HepG2 (cell line): ENCODE results near the gene CDH19. TPM values are rescaled to one million over a fixed set of nuclear protein-coding genes. Genes with fewer than 3 reads are reported as not detected.

Experiments used
- ATAC-seq: fragments of 200-7000 bp; cut with Tn5 transposase; 3 replicates; pipeline ENCODE4 v1.9.1; 2020; ENCODE audit warnings: mild to moderate bottlenecking, moderate library complexity
- BruUV-seq: library from RNA; stranded (reverse); fragments of 400-500 nt; replicated peaks from 2 replicates; lab custom pipeline; 2021; lab: Mats Ljungman, UMichigan
- CTCF ChIA-PET: fragments of 300-600 bp; formaldehyde crosslinking; extraction: SDS; loops from one replicate; lab custom pipeline; 2021; ENCODE audit warnings: low total read pairs, inconsistent platforms, low intra/inter-chr PET ratio; lab: Yijun Ruan, JAX
- POLR2A ChIA-PET: fragments of 350-600 bp; sonication (Branson Sonifier 250); formaldehyde crosslinking; loops from one replicate; lab custom pipeline; 2020; ENCODE audit warnings: antibody characterized with exemption, inconsistent platforms; lab: Yijun Ruan, JAX
- DNase-seq: peaks from one replicate; pipeline ENCODE4 v3.0.0-alpha.2; 2015; ENCODE audit warnings: low spot score
- FAIRE-seq: peaks from 3 replicates; lab custom pipeline; 2011; peaks lifted over from hg19 to GRCh38; lab: Jason Lieb, UNC
- H2AFZ ChIP-seq: one replicate; pipeline ENCODE4 v1.6.1; 2011; ENCODE audit warnings: low read length, inconsistent platforms
- H3K27ac ChIP-seq: fragments of 300-600 bp; 3 replicates; pipeline ENCODE4 v1.8.0; 2011; ENCODE audit warnings: mixed run types, mild to moderate bottlenecking, mixed read lengths, low read length, inconsistent platforms; ENCODE audit not compliant: insufficient read depth; ENCODE audit errors: extremely low read length
- H3K27me3 ChIP-seq, 2 experiments: fragments of 200-600 bp in 1 of 2; 2 replicates in 1 of 2; 3 replicates in 1 of 2; pipeline versions ENCODE4 v1.6.0 to v1.8.0; 2011; ENCODE audit warnings: low read length in 2 of 2, mild to moderate bottlenecking in 2 of 2, moderate library complexity in 2 of 2, inconsistent platforms in 1 of 2; ENCODE audit not compliant: insufficient read depth in 2 of 2, control insufficient read depth in 1 of 2
- H3K36me3 ChIP-seq, 2 experiments: fragments of 200-600 bp in 1 of 2; replicated peaks in 1 of 2; 2 replicates in 1 of 2; 3 replicates in 1 of 2; pipeline versions ENCODE4 v1.5.1 to v1.8.0; 2011; ENCODE audit warnings: low read length in 2 of 2, inconsistent platforms in 1 of 2; ENCODE audit not compliant: insufficient read depth in 2 of 2, control insufficient read depth in 1 of 2
- H3K4me1 ChIP-seq: 2 replicates; pipeline ENCODE4 v1.5.1; 2012; ENCODE audit warnings: low read length, inconsistent platforms; ENCODE audit not compliant: insufficient read depth
- H3K4me2 ChIP-seq: 2 replicates; pipeline ENCODE4 v1.6.0; 2011; ENCODE audit warnings: low read depth, low read length, inconsistent platforms
- H3K4me3 ChIP-seq, 3 experiments: fragments of 200-600 bp in 1 of 3; sonication (generic), shearing (Covaris generic) in 1 of 3; replicated peaks in 1 of 3; 2 replicates each; pipeline ENCODE4 v1.5.1; 2011 to 2016; ENCODE audit warnings: low read length in 3 of 3, inconsistent platforms in 2 of 3, low read depth in 2 of 3, mild to moderate bottlenecking in 2 of 3, control low read depth in 1 of 3, mixed read lengths in 1 of 3; ENCODE audit not compliant: insufficient read depth in 1 of 3
- H3K79me2 ChIP-seq: one replicate; pipeline ENCODE4 v1.6.1; 2011; ENCODE audit warnings: low read length, inconsistent platforms; ENCODE audit not compliant: insufficient read depth
- H3K9ac ChIP-seq: 2 replicates; pipeline ENCODE4 v1.6.0; 2011; ENCODE audit warnings: mild to moderate bottlenecking, low read depth, low read length, inconsistent platforms; ENCODE audit not compliant: insufficient read depth
- H3K9me3 ChIP-seq: 2 replicates; pipeline ENCODE4 v1.5.1; 2012; ENCODE audit warnings: mild to moderate bottlenecking, low read length
- H4K20me1 ChIP-seq: 2 replicates; pipeline ENCODE4 v1.6.0; 2011; ENCODE audit warnings: inconsistent platforms, mild to moderate bottlenecking, low read length, moderate library complexity; ENCODE audit not compliant: insufficient read depth
- CHCHD3 ChIP-seq: sonication (generic); formaldehyde crosslinking; IDR thresholded peaks from 2 replicates; pipeline ENCODE4 v1.8.0; 2022; ENCODE audit warnings: mild to moderate bottlenecking, missing genetic modification reagents, moderate library complexity
- CREB3 ChIP-seq: sonication (generic); formaldehyde crosslinking; IDR thresholded peaks from 2 replicates; pipeline ENCODE4 v1.5.0; 2020; ENCODE audit warnings: missing genetic modification reagents
- HNRNPL ChIP-seq: fragments of 200-400 bp; formaldehyde crosslinking; IDR thresholded peaks from 2 replicates; pipeline ENCODE4 v1.6.1; 2017; ENCODE audit warnings: mild to moderate bottlenecking, low read depth, low read length
- TCF7 ChIP-seq: sonication (generic); IDR thresholded peaks from 2 replicates; pipeline ENCODE4 v1.6.1; 2016; ENCODE audit warnings: antibody characterized with exemption, low read depth
- TP53 ChIP-seq: sonication (generic); formaldehyde crosslinking; conservative IDR thresholded peaks from 2 replicates; pipeline ENCODE4 v1.4.0; 2020; ENCODE audit warnings: missing genetic modification reagents
- ZNF282 ChIP-seq: fragments of 450-650 bp; IDR thresholded peaks from 2 replicates; pipeline ENCODE4 v1.6.1; 2018; ENCODE audit not compliant: partially characterized antibody
- ZNF550 ChIP-seq: sonication (generic); formaldehyde crosslinking; IDR thresholded peaks from 2 replicates; pipeline ENCODE4 v1.4.0; 2020; ENCODE audit warnings: mild to moderate bottlenecking, missing genetic modification reagents, borderline replicate concordance
- ZNF607 ChIP-seq: sonication (generic); formaldehyde crosslinking; IDR thresholded peaks from 2 replicates; pipeline ENCODE4 v1.5.1; 2020; ENCODE audit warnings: missing genetic modification reagents, mild to moderate bottlenecking, borderline replicate concordance
- ZNF746 ChIP-seq: sonication (generic); formaldehyde crosslinking; IDR thresholded peaks from 2 replicates; pipeline ENCODE4 v1.8.0; 2022; ENCODE audit warnings: mild to moderate bottlenecking, missing genetic modification reagents
- in situ Hi-C: cut with HindIII; loops from 2 replicates; pipeline ENCODE4 v1.10.0; 2017; ENCODE audit warnings: low pct_unique_long_range_greater_than_20kb; ENCODE audit not compliant: extremely low pct_ligation_motif_present
- intact Hi-C: fragments of 100-400 bp; cut with micrococcal nuclease; formaldehyde crosslinking; loops from one replicate; pipeline ENCODE4 v1.10.0; 2022; ENCODE audit not compliant: unreplicated experiment
- polyA plus RNA-seq, 8 experiments: library from polyadenylated mRNA; depleted of rRNA in 3 of 8; stranded (reverse) in 7 of 8; unstranded in 1 of 8; fragments of >200 nt; fragmentation: Illumina TruSeq in 4 of 8; extraction: Trizol in 4 of 8; gene quantifications; 2 replicates each; pipeline versions ENCODE4 v1.2.1 to v1.2.3, GENCODE V29; 2011 to 2016; ENCODE audit warnings: low read depth in 4 of 8, missing spikeins in 1 of 8, mixed read lengths in 1 of 8; ENCODE audit not compliant: insufficient read depth in 1 of 8
- total RNA-seq, 5 experiments: library from RNA; depleted of rRNA; stranded (reverse); fragments of >200 nt; fragmentation: Illumina TruSeq; extraction: Trizol; gene quantifications; 2 replicates each; pipeline ENCODE4 v1.2.3, GENCODE V29; 2016; ENCODE audit warnings: low read depth in 1 of 5
- TF ChIP-seq, protein P1 (sequence below), 2 experiments: sonication (generic) in 1 of 2; formaldehyde crosslinking in 1 of 2; IDR thresholded peaks; 2 replicates each; pipeline versions ENCODE4 v1.6.1 to v1.9.0; 2014 to 2022; ENCODE audit warnings: antibody characterized with exemption in 1 of 2, borderline replicate concordance in 1 of 2, inconsistent platforms in 1 of 2, low read depth in 1 of 2, missing genetic modification reagents in 1 of 2
- TF ChIP-seq, protein P2 (sequence below): sonication (generic); formaldehyde crosslinking; IDR thresholded peaks from 2 replicates; pipeline ENCODE4 v1.4.0; 2020; ENCODE audit warnings: missing genetic modification reagents, mild to moderate bottlenecking, borderline replicate concordance
- TF ChIP-seq, protein P3 (sequence below): sonication (generic); formaldehyde crosslinking; IDR thresholded peaks from 2 replicates; pipeline ENCODE4 v1.8.1; 2023; ENCODE audit warnings: mild to moderate bottlenecking, missing genetic modification reagents

CDH19 gene
- total and polyA plus RNA-seq, 2 of the 13 experiments (the other 11 are each of a cell fraction or from before 2014, with no cell fraction given) = not detected

DNA sequence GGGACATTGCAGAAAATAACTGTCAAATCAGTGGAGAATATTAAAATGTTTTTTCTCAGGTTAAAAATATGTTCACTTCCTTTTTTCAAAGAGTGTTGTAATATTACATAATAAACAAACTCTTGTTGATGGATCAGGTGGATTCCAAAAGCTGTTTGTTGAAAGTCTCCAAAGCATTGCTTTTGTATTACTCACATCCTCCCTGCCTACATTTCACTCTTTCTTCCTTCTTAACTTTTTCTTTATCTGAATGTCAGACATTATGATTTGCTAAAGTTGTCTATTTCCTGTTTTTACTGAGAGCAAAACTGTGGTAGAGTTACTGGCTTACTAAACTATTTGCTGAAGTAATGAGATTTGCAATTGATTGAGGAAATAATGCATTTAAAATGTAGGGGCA is 92.1 kb downstream of the CDH19 start:
- Histone ChIP-seq H4K20me1 (no peaks in the 10 kb centered on the region; the same call in 1 of the 2 replicates), H3K4me3 (no peak overlapping the region), H3K4me2 (no peak overlapping the region), H3K27ac (no peak overlapping the region), H3K79me2 (no peaks in the 10 kb centered on the region), H3K9me3 (no peaks in the 10 kb centered on the region), H2AFZ (no peak overlapping the region), H3K4me1 (no peaks in the 10 kb centered on the region)
- CTCF ChIA-PET = no interaction called here
- DNase-seq = no peak
- POLR2A ChIA-PET = no interaction called here
- no peak for ATAC-seq
- no peak for FAIRE-seq
- intact Hi-C loops = no loop called here
- TF ChIP-seq, protein P1, sequence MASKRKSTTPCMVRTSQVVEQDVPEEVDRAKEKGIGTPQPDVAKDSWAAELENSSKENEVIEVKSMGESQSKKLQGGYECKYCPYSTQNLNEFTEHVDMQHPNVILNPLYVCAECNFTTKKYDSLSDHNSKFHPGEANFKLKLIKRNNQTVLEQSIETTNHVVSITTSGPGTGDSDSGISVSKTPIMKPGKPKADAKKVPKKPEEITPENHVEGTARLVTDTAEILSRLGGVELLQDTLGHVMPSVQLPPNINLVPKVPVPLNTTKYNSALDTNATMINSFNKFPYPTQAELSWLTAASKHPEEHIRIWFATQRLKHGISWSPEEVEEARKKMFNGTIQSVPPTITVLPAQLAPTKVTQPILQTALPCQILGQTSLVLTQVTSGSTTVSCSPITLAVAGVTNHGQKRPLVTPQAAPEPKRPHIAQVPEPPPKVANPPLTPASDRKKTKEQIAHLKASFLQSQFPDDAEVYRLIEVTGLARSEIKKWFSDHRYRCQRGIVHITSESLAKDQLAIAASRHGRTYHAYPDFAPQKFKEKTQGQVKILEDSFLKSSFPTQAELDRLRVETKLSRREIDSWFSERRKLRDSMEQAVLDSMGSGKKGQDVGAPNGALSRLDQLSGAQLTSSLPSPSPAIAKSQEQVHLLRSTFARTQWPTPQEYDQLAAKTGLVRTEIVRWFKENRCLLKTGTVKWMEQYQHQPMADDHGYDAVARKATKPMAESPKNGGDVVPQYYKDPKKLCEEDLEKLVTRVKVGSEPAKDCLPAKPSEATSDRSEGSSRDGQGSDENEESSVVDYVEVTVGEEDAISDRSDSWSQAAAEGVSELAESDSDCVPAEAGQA (IDR thresholded peaks at IDR 0.05; ENCODE audit: low read depth) = no peak
- TF ChIP-seq, protein P1 (CRISPR knock-in tag; IDR thresholded peaks at IDR 0.05; ENCODE audit: borderline replicate concordance) = no peak
- TF ChIP-seq CREB3 (no peak), HNRNPL (no peak), CHCHD3 (CRISPR knock-in tag) (no peak), TP53 (CRISPR knock-in tag) (no peak), ZNF550 (CRISPR knock-in tag) (no peak), TCF7 (no peak), ZNF746 (CRISPR knock-in tag) (no peak), ZNF607 (no peak), ZNF282 (no peak)
- TF ChIP-seq, protein P2, sequence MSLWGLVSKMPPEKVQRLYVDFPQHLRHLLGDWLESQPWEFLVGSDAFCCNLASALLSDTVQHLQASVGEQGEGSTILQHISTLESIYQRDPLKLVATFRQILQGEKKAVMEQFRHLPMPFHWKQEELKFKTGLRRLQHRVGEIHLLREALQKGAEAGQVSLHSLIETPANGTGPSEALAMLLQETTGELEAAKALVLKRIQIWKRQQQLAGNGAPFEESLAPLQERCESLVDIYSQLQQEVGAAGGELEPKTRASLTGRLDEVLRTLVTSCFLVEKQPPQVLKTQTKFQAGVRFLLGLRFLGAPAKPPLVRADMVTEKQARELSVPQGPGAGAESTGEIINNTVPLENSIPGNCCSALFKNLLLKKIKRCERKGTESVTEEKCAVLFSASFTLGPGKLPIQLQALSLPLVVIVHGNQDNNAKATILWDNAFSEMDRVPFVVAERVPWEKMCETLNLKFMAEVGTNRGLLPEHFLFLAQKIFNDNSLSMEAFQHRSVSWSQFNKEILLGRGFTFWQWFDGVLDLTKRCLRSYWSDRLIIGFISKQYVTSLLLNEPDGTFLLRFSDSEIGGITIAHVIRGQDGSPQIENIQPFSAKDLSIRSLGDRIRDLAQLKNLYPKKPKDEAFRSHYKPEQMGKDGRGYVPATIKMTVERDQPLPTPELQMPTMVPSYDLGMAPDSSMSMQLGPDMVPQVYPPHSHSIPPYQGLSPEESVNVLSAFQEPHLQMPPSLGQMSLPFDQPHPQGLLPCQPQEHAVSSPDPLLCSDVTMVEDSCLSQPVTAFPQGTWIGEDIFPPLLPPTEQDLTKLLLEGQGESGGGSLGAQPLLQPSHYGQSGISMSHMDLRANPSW (CRISPR knock-in tag) = no peak
- TF ChIP-seq, protein P3, sequence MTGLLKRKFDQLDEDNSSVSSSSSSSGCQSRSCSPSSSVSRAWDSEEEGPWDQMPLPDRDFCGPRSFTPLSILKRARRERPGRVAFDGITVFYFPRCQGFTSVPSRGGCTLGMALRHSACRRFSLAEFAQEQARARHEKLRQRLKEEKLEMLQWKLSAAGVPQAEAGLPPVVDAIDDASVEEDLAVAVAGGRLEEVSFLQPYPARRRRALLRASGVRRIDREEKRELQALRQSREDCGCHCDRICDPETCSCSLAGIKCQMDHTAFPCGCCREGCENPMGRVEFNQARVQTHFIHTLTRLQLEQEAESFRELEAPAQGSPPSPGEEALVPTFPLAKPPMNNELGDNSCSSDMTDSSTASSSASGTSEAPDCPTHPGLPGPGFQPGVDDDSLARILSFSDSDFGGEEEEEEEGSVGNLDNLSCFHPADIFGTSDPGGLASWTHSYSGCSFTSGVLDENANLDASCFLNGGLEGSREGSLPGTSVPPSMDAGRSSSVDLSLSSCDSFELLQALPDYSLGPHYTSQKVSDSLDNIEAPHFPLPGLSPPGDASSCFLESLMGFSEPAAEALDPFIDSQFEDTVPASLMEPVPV (CRISPR knock-in tag) = no peak
- TF ChIP-seq, all 625 proteins: peak for 0
- no peaks in the 10 kb centered on the region for H3K27me3 ChIP-seq
- in situ Hi-C loops = loop anchor here (25.0 kb wide), 1 partner anchor 549 kb away; no protein-coding TSS in a partner anchor
- no peaks in the 10 kb centered on the region for H3K36me3 ChIP-seq
- BruUV-seq = no TSS peak
- no peak overlapping the region for H3K9ac ChIP-seq
